22Rv1 (cell line): Measurements from ENCODE around the gene RFC4.
A peak's percentile ranks its signal among the peaks of the same experiment; 100 is the strongest.
"Not testable (repeated sequence)": the region's sequence is repeated elsewhere in the genome, so short reads cannot be mapped to it uniquely, and the experiment has no call there.

Experiments used
- H3K27ac ChIP-seq: fragments of 450-650 bp; 2 replicates; pipeline ENCODE4 v1.5.1; 2017
- ZFX ChIP-seq: fragments of 450-650 bp; IDR thresholded peaks from 2 replicates; pipeline ENCODE4 v1.6.1; 2017; ENCODE audit warnings: antibody characterized with exemption, borderline replicate concordance
- TF ChIP-seq, protein P1 (sequence below): fragments of 450-650 bp; IDR thresholded peaks from 2 replicates; pipeline ENCODE4 v1.5.1; 2017; ENCODE audit warnings: mild to moderate bottlenecking

Gene RFC4, protein sequence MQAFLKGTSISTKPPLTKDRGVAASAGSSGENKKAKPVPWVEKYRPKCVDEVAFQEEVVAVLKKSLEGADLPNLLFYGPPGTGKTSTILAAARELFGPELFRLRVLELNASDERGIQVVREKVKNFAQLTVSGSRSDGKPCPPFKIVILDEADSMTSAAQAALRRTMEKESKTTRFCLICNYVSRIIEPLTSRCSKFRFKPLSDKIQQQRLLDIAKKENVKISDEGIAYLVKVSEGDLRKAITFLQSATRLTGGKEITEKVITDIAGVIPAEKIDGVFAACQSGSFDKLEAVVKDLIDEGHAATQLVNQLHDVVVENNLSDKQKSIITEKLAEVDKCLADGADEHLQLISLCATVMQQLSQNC

DNA sequence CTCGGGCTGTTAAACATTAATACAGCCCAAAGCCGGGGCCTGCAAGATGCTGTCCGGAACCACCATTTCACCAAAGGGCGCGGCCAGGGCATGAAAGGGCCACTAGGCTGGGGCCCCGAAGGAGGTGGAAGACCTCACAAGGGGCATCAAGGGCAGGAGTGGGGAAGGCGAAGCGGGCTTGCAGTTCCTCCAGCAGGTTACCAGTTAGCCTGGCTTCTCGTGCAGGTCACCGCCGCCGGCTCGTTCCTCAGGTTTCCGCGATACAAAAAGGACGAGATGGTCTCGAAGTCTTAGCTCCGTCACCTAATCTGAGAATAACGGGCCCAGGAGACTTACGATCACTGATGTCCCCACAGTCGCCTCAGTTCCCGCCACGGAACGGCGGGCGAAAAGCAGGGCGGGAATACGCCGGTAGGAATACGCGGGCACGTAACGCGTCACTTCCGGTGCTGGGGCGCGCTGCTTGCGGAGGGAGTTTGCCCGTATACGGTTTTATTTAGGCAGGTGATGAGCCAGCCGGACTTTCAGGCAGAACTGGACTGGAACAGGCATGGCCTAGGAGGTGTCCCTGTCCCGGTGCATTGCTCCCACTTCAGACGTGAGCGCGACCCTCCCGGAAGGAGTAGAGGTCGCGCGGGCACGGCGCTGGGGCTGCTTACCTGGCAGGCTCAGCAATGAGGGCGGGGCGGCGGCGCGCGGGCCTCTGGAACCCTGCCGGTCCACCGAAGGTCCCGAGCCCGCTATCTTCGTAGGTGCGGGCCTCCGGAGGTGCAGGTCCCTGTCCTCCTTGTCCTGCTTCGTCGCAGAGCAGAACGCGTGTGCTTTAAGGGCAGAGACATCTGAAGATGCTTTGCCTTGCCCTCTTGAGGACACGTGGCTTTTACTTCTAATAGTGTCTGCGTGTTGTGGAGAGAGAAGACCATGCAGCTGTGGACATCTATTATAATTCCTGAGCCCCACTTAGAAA lies at the start of gene RFC4:
TSS of gene RFC4 (minus strand) at position 394 of the 967 bp plus-strand sequence. CDS start 1,769 bp downstream, outside the sequence.
- H3K27ac ChIP-seq, result peak within 1 kb of the TSS; percentile 95
- TF ChIP-seq ZFX, result no peak
- TF ChIP-seq, protein P1, sequence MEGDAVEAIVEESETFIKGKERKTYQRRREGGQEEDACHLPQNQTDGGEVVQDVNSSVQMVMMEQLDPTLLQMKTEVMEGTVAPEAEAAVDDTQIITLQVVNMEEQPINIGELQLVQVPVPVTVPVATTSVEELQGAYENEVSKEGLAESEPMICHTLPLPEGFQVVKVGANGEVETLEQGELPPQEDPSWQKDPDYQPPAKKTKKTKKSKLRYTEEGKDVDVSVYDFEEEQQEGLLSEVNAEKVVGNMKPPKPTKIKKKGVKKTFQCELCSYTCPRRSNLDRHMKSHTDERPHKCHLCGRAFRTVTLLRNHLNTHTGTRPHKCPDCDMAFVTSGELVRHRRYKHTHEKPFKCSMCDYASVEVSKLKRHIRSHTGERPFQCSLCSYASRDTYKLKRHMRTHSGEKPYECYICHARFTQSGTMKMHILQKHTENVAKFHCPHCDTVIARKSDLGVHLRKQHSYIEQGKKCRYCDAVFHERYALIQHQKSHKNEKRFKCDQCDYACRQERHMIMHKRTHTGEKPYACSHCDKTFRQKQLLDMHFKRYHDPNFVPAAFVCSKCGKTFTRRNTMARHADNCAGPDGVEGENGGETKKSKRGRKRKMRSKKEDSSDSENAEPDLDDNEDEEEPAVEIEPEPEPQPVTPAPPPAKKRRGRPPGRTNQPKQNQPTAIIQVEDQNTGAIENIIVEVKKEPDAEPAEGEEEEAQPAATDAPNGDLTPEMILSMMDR, result no peak

DNA sequence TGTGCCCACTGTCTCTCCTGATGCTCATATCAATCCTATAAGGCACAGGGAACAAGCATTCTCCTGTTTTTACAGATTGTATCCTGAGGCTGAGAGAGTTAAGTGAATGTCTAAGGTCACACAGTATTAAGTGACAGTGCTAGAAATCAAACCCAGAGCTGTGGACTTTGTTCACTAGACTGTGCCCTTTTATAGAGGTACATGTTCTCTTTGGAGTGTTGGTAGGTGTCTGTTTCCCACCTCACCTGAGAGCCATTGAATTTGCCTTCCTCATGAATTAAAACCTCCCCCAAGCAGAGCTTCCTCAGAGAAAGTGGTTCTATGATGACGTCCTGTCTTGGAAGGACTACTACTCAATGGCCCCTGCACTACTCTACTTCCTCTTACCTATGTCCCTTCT lies 48.7 kb upstream of the RFC4 start:
- TF ChIP-seq, protein P1, result no peak
- no peak for TF ChIP-seq ZFX
- no peak overlapping the region for H3K27ac ChIP-seq

DNA sequence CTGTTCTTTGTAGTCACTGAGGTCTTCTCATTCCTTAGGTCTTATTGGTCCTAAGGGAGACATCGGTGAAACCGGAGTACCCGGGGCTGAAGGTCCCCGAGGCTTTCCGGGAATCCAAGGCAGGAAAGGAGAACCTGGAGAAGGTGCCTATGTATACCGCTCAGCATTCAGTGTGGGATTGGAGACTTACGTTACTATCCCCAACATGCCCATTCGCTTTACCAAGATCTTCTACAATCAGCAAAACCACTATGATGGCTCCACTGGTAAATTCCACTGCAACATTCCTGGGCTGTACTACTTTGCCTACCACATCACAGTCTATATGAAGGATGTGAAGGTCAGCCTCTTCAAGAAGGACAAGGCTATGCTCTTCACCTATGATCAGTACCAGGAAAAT lies 47.9 kb upstream of the RFC4 start:
- TF ChIP-seq, protein P1, result no peak
- TF ChIP-seq ZFX, result no peak
- H3K27ac ChIP-seq, result no peak overlapping the region

DNA sequence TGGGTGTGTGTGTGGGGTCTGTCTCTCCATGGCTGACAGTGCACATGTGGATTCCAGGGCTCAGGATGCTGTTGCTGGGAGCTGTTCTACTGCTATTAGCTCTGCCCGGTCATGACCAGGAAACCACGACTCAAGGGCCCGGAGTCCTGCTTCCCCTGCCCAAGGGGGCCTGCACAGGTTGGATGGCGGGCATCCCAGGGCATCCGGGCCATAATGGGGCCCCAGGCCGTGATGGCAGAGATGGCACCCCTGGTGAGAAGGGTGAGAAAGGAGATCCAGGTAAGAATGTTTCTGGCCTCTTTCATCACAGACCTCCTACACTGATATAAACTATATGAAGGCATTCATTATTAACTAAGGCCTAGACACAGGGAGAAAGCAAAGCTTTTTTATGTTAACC lies 46.7 kb upstream of the RFC4 start:
- no peak overlapping the region for H3K27ac ChIP-seq
- TF ChIP-seq, protein P1, result no peak
- no peak for TF ChIP-seq ZFX

DNA sequence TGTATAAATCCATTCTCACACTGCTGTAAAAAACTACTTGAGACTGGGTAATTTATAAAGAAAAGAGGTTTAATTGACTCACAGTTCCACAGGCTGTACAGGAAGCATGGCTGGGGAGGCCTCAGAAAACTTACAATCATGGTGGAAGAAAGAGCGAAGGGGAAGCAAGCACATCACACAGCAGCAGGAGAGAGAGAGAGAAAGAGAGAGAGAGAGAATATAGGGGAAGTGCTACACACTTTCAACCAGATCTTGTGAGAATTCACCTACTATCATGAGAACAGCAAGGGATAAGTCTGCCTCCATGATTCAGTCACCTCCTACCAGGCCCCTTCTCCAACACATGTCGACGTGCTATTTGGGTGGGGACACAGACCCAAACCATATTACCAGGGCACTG lies 45.6 kb upstream of the RFC4 start:
- H3K27ac ChIP-seq, result not testable (repeated sequence)

DNA sequence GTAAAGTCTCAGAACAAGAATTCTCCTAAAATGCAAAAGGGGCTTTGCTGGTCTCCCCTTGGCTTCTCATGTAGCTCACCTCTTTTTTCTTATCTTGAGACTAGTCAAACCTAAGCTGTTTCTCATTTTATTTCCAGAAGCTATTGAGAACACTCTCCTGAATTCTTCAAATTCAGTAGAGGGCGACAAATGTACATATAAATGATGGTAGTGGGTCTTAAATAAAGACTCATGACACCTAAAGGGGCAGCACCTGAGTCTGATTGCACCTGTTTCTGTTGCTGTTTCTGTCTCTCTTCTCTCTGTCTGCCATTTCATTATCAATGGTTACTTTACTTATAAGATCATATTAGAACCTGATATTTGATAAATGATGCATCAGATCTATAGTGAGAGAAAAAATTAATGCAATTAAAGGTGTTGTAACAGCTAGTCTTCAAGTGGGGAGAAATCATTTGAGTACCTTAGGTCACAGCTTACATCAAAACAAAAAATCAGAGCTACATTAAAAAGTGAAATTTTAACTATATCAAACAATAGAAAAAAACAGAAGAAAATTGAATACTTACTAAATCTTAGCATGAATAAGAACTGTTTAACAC lies 43.2 kb upstream of the RFC4 start:
- no peak overlapping the region for H3K27ac ChIP-seq
- TF ChIP-seq, protein P1, result peak; percentile 46
- no peak for TF ChIP-seq ZFX

DNA sequence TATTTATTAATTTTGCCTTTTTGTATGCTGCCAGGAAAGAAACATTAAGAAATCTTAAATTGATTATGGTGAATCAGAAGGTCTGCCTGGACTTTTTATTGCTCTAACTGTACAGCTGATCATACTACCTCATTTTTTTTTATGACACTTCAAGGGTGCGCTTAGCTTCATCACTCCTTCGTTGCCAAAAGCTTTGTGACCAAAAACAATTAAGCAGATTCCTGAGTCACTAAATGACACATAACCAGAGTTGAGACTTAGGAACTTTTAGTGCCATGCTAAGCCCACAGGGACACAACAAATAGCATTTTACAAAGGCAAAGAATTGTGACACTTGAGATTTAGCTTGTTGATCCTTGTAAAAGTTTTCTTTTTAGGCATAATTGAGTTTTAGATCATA lies 41.2 kb upstream of the RFC4 start:
- no peak overlapping the region for H3K27ac ChIP-seq
- TF ChIP-seq, protein P1, result no peak
- no peak for TF ChIP-seq ZFX
